ENCODE data around the gene CSTB.

The CSTB gene

DNA sequence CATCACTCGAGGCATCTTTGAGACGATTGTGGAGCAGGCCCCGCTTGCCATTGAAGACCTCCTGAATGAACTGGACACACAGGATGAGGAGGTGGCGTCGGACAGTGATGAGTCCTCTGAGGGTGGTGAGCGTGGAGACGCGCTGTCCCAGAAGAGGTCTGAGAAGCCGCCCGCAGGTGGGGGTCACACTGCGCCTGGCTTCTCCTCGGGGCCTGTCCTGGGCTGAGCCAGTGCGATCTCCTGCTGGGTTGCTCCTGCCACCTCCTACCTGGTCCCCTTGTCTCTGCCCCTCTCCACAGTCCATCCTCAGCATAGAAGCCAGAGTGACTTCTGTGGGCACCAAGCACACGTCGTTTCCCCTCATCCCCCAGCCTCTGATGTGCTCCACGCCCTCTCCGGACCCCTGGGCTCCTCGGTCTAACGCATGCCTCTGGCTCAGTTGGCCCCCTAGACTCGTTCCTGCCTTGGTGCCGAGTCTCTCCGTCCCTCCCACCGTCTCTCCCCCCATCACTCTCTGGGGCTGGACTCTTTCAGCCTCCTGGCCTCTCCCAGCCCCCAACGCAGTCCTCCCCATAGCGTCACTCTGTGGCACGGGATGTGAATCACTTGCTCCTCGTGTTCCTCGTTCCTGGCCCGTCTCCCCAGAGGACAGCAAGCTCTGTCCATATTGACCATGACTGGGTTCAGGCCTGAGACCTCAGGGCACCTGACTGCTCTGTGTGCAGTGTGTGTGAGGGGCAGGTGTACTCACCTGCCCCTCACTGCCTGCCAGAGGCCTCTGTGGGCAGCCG, 22.0 kb upstream of the CSTB start:
- Histone ChIP-seq H3K27ac (ENCODE audit: poor library complexity, severe bottlenecking) (no peak overlapping the region), H3K9me3 (ENCODE audit: severe bottlenecking) (no peaks in the 10 kb centered on the region), H3K4me1 (ENCODE audit: insufficient read depth, poor library complexity, severe bottlenecking) (no peaks in the 10 kb centered on the region), H3K27me3 (ENCODE audit: insufficient read depth, poor library complexity, severe bottlenecking) (no peaks in the 10 kb centered on the region), H3K4me3 (ENCODE audit: severe bottlenecking) (no peak overlapping the region), H3K36me3 (ENCODE audit: low read depth) (peaks cover 97% of the 10 kb centered on the region)
- TF ChIP-seq, protein P1, sequence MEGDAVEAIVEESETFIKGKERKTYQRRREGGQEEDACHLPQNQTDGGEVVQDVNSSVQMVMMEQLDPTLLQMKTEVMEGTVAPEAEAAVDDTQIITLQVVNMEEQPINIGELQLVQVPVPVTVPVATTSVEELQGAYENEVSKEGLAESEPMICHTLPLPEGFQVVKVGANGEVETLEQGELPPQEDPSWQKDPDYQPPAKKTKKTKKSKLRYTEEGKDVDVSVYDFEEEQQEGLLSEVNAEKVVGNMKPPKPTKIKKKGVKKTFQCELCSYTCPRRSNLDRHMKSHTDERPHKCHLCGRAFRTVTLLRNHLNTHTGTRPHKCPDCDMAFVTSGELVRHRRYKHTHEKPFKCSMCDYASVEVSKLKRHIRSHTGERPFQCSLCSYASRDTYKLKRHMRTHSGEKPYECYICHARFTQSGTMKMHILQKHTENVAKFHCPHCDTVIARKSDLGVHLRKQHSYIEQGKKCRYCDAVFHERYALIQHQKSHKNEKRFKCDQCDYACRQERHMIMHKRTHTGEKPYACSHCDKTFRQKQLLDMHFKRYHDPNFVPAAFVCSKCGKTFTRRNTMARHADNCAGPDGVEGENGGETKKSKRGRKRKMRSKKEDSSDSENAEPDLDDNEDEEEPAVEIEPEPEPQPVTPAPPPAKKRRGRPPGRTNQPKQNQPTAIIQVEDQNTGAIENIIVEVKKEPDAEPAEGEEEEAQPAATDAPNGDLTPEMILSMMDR (IDR thresholded peaks at IDR 0.05; ENCODE audit: poor library complexity, severe bottlenecking) = no peak
- DNase-seq (ENCODE audit: low spot score) (no peak), ATAC-seq (ENCODE audit: low read depth) (no peak)

DNA sequence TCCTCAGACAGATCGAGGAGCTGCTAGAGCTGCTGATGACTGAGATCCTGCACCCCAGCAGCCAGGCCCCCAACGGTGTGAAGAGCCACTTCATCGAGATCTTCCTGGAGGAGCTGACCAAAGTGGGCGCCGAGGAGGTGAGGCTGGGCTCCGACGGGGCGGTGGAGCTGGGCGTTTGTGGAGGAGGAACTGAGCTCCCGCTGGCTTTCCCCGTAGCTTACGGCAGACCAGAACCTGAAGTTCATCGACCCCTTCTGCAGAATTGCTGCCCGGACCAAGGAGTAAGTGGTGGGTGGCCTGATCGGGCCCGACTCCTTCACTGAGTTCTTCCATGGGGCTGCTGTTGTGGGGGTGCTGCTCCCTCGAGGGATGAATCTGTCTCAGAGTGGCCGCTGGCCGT, 21.3 kb upstream of the CSTB start:
- Histone ChIP-seq H3K27ac (ENCODE audit: poor library complexity, severe bottlenecking) (no peak overlapping the region), H3K4me3 (ENCODE audit: severe bottlenecking) (no peak overlapping the region), H3K9me3 (ENCODE audit: severe bottlenecking) (no peaks in the 10 kb centered on the region), H3K27me3 (ENCODE audit: insufficient read depth, poor library complexity, severe bottlenecking) (no peaks in the 10 kb centered on the region), H3K4me1 (ENCODE audit: insufficient read depth, poor library complexity, severe bottlenecking) (no peaks in the 10 kb centered on the region), H3K36me3 (ENCODE audit: low read depth) (peaks cover 97% of the 10 kb centered on the region)
- peak; percentile 58 for DNase-seq (ENCODE audit: low spot score)
- TF ChIP-seq, protein P1 (IDR thresholded peaks at IDR 0.05; ENCODE audit: poor library complexity, severe bottlenecking) = no peak
- no peak for ATAC-seq (ENCODE audit: low read depth)

DNA sequence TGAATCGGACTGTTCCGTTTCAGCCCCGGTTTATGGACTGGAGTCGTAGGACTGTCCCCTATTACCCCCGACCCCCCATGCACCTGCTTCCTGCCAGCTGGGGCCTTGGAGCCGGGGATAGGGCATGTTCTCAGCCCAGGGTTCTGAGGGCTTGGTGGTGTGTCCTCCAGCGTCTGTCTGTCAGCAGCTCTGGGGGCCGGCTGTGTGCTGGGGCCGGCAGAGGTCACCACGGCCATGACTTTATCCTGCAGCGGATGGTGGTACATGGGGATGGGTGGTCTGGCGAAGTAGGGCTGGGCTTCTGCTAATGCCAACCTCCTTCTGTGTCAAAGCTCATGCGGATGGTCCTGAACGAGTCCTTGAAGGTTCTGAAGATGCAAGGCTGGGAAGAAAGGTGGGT, 18.7 kb upstream of the CSTB start:
- H3K36me3 ChIP-seq (ENCODE audit: low read depth) = peaks cover 95% of the 10 kb centered on the region
- DNase-seq (ENCODE audit: low spot score) (no peak), ATAC-seq (ENCODE audit: low read depth) (no peak)
- no peak overlapping the region for H3K27ac ChIP-seq (ENCODE audit: poor library complexity, severe bottlenecking)
- no peak overlapping the region for H3K4me3 ChIP-seq (ENCODE audit: severe bottlenecking)
- no peaks in the 10 kb centered on the region for H3K9me3 ChIP-seq (ENCODE audit: severe bottlenecking)
- no peaks in the 10 kb centered on the region for H3K27me3 ChIP-seq (ENCODE audit: insufficient read depth, poor library complexity, severe bottlenecking)
- TF ChIP-seq, protein P1 (IDR thresholded peaks at IDR 0.05; ENCODE audit: poor library complexity, severe bottlenecking) = no peak
- H3K4me1 ChIP-seq (ENCODE audit: insufficient read depth, poor library complexity, severe bottlenecking) = no peaks in the 10 kb centered on the region

DNA sequence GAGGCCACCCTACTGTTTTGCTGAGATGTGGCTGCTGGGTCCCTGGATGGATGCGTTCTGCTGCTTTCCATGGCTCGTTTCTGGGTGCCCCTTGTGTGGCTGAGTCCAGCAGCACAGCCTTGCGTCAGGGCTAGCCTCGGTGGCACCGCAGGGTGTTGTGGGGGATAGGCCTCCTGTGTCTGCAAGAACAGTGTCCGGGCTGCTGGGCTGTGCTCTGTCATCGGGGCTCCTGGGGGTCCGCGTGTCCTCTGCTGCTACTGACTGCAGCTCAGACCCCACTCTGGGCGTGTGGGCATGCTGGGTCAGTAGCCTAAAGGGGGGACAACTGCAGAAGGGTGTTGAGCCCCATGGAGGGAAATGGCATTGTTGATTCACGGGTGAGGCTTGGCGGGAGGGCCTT, 18.2 kb upstream of the CSTB start:
- ATAC-seq (ENCODE audit: low read depth) (no peak), DNase-seq (ENCODE audit: low spot score) (no peak)
- no peak overlapping the region for H3K27ac ChIP-seq (ENCODE audit: poor library complexity, severe bottlenecking)
- no peaks in the 10 kb centered on the region for H3K4me1 ChIP-seq (ENCODE audit: insufficient read depth, poor library complexity, severe bottlenecking)
- TF ChIP-seq, protein P1 (IDR thresholded peaks at IDR 0.05; ENCODE audit: poor library complexity, severe bottlenecking) = no peak
- no peaks in the 10 kb centered on the region for H3K9me3 ChIP-seq (ENCODE audit: severe bottlenecking)
- no peak overlapping the region for H3K4me3 ChIP-seq (ENCODE audit: severe bottlenecking)
- H3K36me3 ChIP-seq (ENCODE audit: low read depth) = peaks cover 91% of the 10 kb centered on the region
- H3K27me3 ChIP-seq (ENCODE audit: insufficient read depth, poor library complexity, severe bottlenecking) = no peaks in the 10 kb centered on the region

DNA sequence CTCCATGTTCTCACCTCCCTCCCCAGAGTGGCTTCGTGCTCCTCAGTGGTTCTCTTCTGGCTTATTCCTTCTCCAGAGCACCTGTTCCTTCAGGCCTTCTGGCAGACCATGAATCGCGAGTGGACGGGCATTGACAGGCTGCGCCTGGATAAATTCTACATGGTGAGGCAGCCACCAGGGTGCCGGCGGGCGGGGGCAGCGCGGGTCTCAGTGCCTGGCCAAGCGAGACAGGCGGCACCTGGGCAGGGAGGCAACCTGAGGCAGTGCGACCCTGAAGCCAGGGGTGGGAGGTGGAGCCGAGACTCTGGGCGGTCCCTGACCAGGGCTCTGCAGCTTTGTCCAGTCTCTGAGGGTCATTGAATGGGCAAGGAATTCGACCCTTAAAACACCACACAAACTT, 17.1 kb upstream of the CSTB start:
- no peak for ATAC-seq (ENCODE audit: low read depth)
- H3K36me3 ChIP-seq (ENCODE audit: low read depth) = peaks cover 82% of the 10 kb centered on the region
- TF ChIP-seq, protein P1 (IDR thresholded peaks at IDR 0.05; ENCODE audit: poor library complexity, severe bottlenecking) = no peak
- H3K27me3 ChIP-seq (ENCODE audit: insufficient read depth, poor library complexity, severe bottlenecking) = no peaks in the 10 kb centered on the region
- H3K4me3 ChIP-seq (ENCODE audit: severe bottlenecking) = no peak overlapping the region
- H3K27ac ChIP-seq (ENCODE audit: poor library complexity, severe bottlenecking) = no peak overlapping the region
- no peaks in the 10 kb centered on the region for H3K9me3 ChIP-seq (ENCODE audit: severe bottlenecking)
- no peak for DNase-seq (ENCODE audit: low spot score)
- no peaks in the 10 kb centered on the region for H3K4me1 ChIP-seq (ENCODE audit: insufficient read depth, poor library complexity, severe bottlenecking)

Measured in RWPE2 (cell line).